IMR-90 (cell line): ENCODE data around the gene ZSWIM3. TPM values are rescaled to one million over a fixed set of nuclear protein-coding genes. Genes with fewer than 3 reads are reported as not detected.

Experiments used
- BHLHE40 ChIP-seq: fragments of 150-350 bp; IDR thresholded peaks from 2 replicates; pipeline ENCODE4 v1.6.1; 2016; ENCODE audit warnings: mild to moderate bottlenecking, low read depth, low read length
- CEBPB ChIP-seq: IDR thresholded peaks from 2 replicates; pipeline ENCODE4 v1.6.1; 2012; ENCODE audit warnings: low read depth, low read length, improper control_type of control experiment
- FOS ChIP-seq: fragments of 150-350 bp; IDR thresholded peaks from 2 replicates; pipeline ENCODE4 v1.6.1; 2016; ENCODE audit warnings: low read depth, low read length
- MAFK ChIP-seq: IDR thresholded peaks from 2 replicates; pipeline ENCODE4 v1.6.1; 2012; ENCODE audit warnings: low read depth, low read length, improper control_type of control experiment
- MXI1 ChIP-seq: IDR thresholded peaks from 2 replicates; pipeline ENCODE4 v1.6.1; 2012; ENCODE audit warnings: low read depth, mild to moderate bottlenecking, low read length, moderate library complexity, borderline replicate concordance
- POLR2A ChIP-seq: IDR thresholded peaks from 2 replicates; pipeline ENCODE4 v1.6.1; 2012; ENCODE audit warnings: mild to moderate bottlenecking, low read depth, low read length
- polyA plus RNA-seq, 3 experiments: library from polyadenylated mRNA; depleted of rRNA; stranded (reverse); fragments of >200 nt; gene quantifications; 2 replicates each; pipeline ENCODE4 v1.2.3, GENCODE V29; 2012; ENCODE audit warnings: low replicate concordance in 1 of 3
- total RNA-seq: library from RNA; depleted of rRNA; stranded (reverse); fragments of >200 nt; gene quantifications from 2 replicates; pipeline ENCODE4 v1.2.3, GENCODE V29; 2012

ZSWIM3 gene
- total and polyA plus RNA-seq, 2 of the 4 experiments (the other 2 are of a cell fraction), result 3.3 to 8.6 TPM

DNA sequence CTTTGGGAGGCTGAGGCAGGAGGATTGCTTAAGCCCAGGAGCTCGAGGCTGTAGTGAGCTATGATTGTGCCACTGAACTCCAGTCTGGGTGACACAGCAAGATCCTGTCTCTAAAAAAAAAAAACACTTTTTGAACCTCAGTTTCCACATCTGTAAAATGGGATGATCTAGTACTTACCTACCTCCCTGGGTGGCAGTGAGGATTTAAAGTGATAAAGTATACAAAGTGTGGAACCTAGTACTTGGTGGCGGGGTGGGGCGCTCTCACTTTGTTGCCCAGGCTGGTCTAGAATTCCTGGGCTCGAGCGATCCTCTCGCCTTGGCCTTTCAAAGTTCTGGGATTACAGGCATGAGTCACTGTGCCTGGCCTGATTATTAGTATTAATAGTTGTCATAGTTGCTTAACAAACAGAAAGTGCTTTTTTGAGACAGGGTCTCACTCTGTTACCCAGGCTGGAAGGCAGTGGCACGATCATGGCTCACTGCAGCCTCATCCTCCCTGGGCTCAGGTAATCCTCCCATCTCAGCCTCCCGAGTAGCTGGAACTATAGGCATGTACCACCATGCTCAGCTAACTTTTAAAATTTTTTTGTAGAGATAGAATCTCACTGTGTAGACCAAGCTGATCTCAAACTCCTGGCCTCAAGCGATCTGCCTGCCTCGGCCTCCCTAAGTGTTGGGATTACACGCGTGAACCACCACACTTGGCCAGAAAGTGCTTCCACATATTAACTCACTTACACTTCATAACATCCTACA is 61.5 kb downstream of the ZSWIM3 start (continued):
- TF ChIP-seq CEBPB (no peak), MXI1 (no peak), POLR2A (no peak), MAFK (no peak), FOS (no peak), BHLHE40 (no peak)
